ENCODE results near the gene PPP2R2C. TPM values are rescaled to one million over a fixed set of nuclear protein-coding genes. Genes with fewer than 3 reads are reported as not detected.

The PPP2R2C gene
- total and polyA plus RNA-seq, 2 donors (not counting 1 experiment from before 2014, with no cell fraction given): 0.10 to 0.17 TPM

DNA sequence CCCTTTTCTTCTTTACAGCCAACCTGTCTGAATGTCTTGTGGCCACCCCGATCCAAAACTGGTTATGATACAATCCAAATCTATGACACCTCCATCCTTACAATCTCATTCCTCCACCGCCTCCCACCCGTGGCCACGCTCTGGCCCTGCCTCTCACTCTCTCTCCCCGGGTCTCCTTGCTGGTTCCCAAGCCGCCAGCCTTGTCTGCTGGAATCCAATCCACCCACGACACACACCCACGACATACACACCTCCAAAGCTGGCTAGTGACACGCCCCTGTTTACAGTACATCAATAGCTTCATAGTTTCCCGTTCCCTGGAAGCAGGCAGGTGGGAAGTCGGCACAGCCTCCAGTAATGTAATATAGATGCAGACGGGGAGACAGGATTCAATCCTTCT is 103.8 kb downstream of the PPP2R2C start:
- H4K20me1 ChIP-seq (ENCODE audit: control insufficient read depth, extremely low read depth, insufficient read depth, low read length): no peaks in the 10 kb centered on the region
- H3K36me3 ChIP-seq (ENCODE audit: control insufficient read depth, insufficient read depth, low read length): no peaks in the 10 kb centered on the region
- DNase-seq (ENCODE audit: low read depth in 2 of 2): no peak
- no peaks in the 10 kb centered on the region for H3K27me3 ChIP-seq (ENCODE audit: control insufficient read depth, insufficient read depth, low read length)
- no peak overlapping the region for H3K27ac ChIP-seq (ENCODE audit: insufficient read depth, low read length)
- no peak overlapping the region for H3K4me3 ChIP-seq (replicated peaks in 1 of 4; ENCODE audit: control extremely low read depth in 1 of 4, insufficient read depth in 1 of 4, low read depth in 3 of 4, low read length in 4 of 4)
- H2AFZ ChIP-seq (ENCODE audit: low read length): no peak overlapping the region
- no peaks in the 10 kb centered on the region for H3K9me3 ChIP-seq (ENCODE audit: control insufficient read depth, insufficient read depth, low read depth, low read length)
- no peaks in the 10 kb centered on the region for H3K79me2 ChIP-seq (ENCODE audit: control insufficient read depth, insufficient read depth, low read length)
- H3K4me1 ChIP-seq (ENCODE audit: control insufficient read depth, extremely low read depth, insufficient read depth, low read length): no peaks in the 10 kb centered on the region
- TF ChIP-seq, protein P1, sequence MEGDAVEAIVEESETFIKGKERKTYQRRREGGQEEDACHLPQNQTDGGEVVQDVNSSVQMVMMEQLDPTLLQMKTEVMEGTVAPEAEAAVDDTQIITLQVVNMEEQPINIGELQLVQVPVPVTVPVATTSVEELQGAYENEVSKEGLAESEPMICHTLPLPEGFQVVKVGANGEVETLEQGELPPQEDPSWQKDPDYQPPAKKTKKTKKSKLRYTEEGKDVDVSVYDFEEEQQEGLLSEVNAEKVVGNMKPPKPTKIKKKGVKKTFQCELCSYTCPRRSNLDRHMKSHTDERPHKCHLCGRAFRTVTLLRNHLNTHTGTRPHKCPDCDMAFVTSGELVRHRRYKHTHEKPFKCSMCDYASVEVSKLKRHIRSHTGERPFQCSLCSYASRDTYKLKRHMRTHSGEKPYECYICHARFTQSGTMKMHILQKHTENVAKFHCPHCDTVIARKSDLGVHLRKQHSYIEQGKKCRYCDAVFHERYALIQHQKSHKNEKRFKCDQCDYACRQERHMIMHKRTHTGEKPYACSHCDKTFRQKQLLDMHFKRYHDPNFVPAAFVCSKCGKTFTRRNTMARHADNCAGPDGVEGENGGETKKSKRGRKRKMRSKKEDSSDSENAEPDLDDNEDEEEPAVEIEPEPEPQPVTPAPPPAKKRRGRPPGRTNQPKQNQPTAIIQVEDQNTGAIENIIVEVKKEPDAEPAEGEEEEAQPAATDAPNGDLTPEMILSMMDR (conservative IDR thresholded peaks at IDR 0.05 in 1 of 2, IDR thresholded peaks at IDR 0.05 in 1 of 2; ENCODE audit: low read depth in 1 of 2, low read length in 2 of 2): no peak
- no peak for TF ChIP-seq EZH2 (IDR thresholded peaks at IDR 0.05; ENCODE audit: low read length, missing control alignments)
- no peak overlapping the region for H3K4me2 ChIP-seq (ENCODE audit: extremely low read depth, insufficient read depth, low read length)
- no peak overlapping the region for H3K9ac ChIP-seq (ENCODE audit: insufficient read depth, low read length)

DNA sequence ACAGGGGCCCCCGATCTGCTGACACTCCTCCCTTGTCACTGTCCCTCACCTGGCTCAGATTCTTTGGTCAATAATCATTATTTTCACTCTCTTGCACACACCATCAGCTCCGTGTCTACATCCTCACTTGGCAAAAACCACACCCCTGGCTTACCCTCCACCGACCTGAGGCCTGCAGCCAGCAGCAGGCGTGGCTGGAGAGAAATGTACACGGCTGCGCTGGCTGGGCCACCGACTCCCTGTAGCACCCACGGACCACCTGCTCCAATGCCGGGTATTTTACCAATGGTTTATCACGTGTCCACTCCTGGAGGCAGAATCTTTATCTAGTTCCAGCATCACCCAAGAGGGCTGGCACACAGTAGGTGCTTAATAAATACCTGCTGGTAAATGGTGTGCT is 104.3 kb downstream of the PPP2R2C start:
- TF ChIP-seq, protein P1 (conservative IDR thresholded peaks at IDR 0.05 in 1 of 2, IDR thresholded peaks at IDR 0.05 in 1 of 2; ENCODE audit: low read depth in 1 of 2, low read length in 2 of 2): no peak
- no peak for TF ChIP-seq EZH2 (IDR thresholded peaks at IDR 0.05; ENCODE audit: low read length, missing control alignments)
- Histone ChIP-seq H3K4me3 (replicated peaks in 1 of 4; ENCODE audit: control extremely low read depth in 1 of 4, insufficient read depth in 1 of 4, low read depth in 3 of 4, low read length in 4 of 4) (no peak overlapping the region), H3K9ac (ENCODE audit: insufficient read depth, low read length) (no peak overlapping the region), H3K9me3 (ENCODE audit: control insufficient read depth, insufficient read depth, low read depth, low read length) (no peaks in the 10 kb centered on the region), H3K36me3 (ENCODE audit: control insufficient read depth, insufficient read depth, low read length) (no peaks in the 10 kb centered on the region), H3K79me2 (ENCODE audit: control insufficient read depth, insufficient read depth, low read length) (no peaks in the 10 kb centered on the region), H3K4me2 (ENCODE audit: extremely low read depth, insufficient read depth, low read length) (no peak overlapping the region), H3K27ac (ENCODE audit: insufficient read depth, low read length) (no peak overlapping the region), H2AFZ (ENCODE audit: low read length) (no peak overlapping the region), H3K27me3 (ENCODE audit: control insufficient read depth, insufficient read depth, low read length) (no peaks in the 10 kb centered on the region), H4K20me1 (ENCODE audit: control insufficient read depth, extremely low read depth, insufficient read depth, low read length) (no peaks in the 10 kb centered on the region), H3K4me1 (ENCODE audit: control insufficient read depth, extremely low read depth, insufficient read depth, low read length) (no peaks in the 10 kb centered on the region)
- DNase-seq (ENCODE audit: low read depth in 2 of 2): no peak

DNA sequence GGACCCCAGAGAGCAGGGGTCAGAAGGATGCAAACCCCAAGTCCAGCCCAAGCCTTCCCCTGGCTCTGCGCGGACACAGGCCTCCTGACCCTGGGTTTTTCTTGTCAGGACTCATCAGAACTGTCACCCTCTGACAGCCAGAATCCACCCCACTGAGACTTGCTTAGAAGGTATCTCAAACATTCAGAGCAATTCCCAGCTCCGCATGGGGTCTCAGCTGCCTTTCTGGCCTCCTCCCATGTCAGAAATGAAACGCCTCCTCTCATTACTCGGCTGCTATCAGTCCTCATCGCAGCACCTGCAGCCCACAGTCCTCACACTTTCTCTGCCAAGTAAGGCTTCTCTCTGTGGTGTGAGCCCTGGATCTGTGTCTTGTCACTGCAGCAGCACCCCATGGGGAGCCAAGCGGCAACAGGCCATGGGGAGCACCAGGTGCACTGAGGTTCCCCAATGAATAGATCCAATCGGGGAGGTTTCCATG is 105.0 kb downstream of the PPP2R2C start:
- Histone ChIP-seq H3K4me2 (ENCODE audit: extremely low read depth, insufficient read depth, low read length) (no peak overlapping the region), H3K9ac (ENCODE audit: insufficient read depth, low read length) (no peak overlapping the region), H3K9me3 (ENCODE audit: control insufficient read depth, insufficient read depth, low read depth, low read length) (no peaks in the 10 kb centered on the region), H4K20me1 (ENCODE audit: control insufficient read depth, extremely low read depth, insufficient read depth, low read length) (no peaks in the 10 kb centered on the region), H3K79me2 (ENCODE audit: control insufficient read depth, insufficient read depth, low read length) (no peaks in the 10 kb centered on the region), H3K27me3 (ENCODE audit: control insufficient read depth, insufficient read depth, low read length) (no peaks in the 10 kb centered on the region), H3K27ac (ENCODE audit: insufficient read depth, low read length) (no peak overlapping the region), H3K36me3 (ENCODE audit: control insufficient read depth, insufficient read depth, low read length) (no peaks in the 10 kb centered on the region), H2AFZ (ENCODE audit: low read length) (no peak overlapping the region), H3K4me3 (replicated peaks in 1 of 4; ENCODE audit: control extremely low read depth in 1 of 4, insufficient read depth in 1 of 4, low read depth in 3 of 4, low read length in 4 of 4) (no peak overlapping the region), H3K4me1 (ENCODE audit: control insufficient read depth, extremely low read depth, insufficient read depth, low read length) (no peaks in the 10 kb centered on the region)
- no peak for DNase-seq (ENCODE audit: low read depth in 2 of 2)
- TF ChIP-seq, protein P1 (conservative IDR thresholded peaks at IDR 0.05 in 1 of 2, IDR thresholded peaks at IDR 0.05 in 1 of 2; ENCODE audit: low read depth in 1 of 2, low read length in 2 of 2): no peak
- no peak for TF ChIP-seq EZH2 (IDR thresholded peaks at IDR 0.05; ENCODE audit: low read length, missing control alignments)
